GM21381 (cell line): ENCODE data around the gene ENTPD5.
A peak's percentile ranks its signal among the peaks of the same experiment; 100 is the strongest.
"Not testable (repeated sequence)": the region's sequence is repeated elsewhere in the genome, so short reads cannot be mapped to it uniquely, and the experiment has no call there.

Experiments used
- ATAC-seq: cut with Tn5 transposase; IDR thresholded peaks from one replicate; pipeline ENCODE4 v1.9.1; 2021; ENCODE audit warnings: mild to moderate bottlenecking, moderate library complexity; ENCODE audit not compliant: unreplicated experiment

The ENTPD5 gene

GRCh38 chr14:74008843-74009499 lies 10.1 kb downstream of the ENTPD5 start:
- no peak for ATAC-seq

- ATAC-seq = not testable (repeated sequence)
These were observed 13.4 kb downstream of the ENTPD5 start for GRCh38 chr14:74005664-74006063.

- ATAC-seq = no peak
These were observed 20.4 kb downstream of the ENTPD5 start for GRCh38 chr14:73998726-73999125.

- ATAC-seq = no peak
These were observed 21.1 kb downstream of the ENTPD5 start for GRCh38 chr14:73997944-73998447.

- ATAC-seq = no peak
These were observed 21.8 kb downstream of the ENTPD5 start for GRCh38 chr14:73997108-73997943.

GRCh38 chr14:73996731-73997107 lies 22.4 kb downstream of the ENTPD5 start:
- ATAC-seq = no peak

- ATAC-seq = no peak
These were observed 23.1 kb downstream of the ENTPD5 start for GRCh38 chr14:73995977-73996378.

GRCh38 chr14:73994926-73995325 lies 24.2 kb downstream of the ENTPD5 start:
- ATAC-seq = not testable (repeated sequence)

GRCh38 chr14:73991092-73991491 lies 28.0 kb downstream of the ENTPD5 start:
- ATAC-seq = no peak

GRCh38 chr14:73988656-73989055 lies 30.4 kb downstream of the ENTPD5 start:
- ATAC-seq = not testable (repeated sequence)

GRCh38 chr14:73988065-73988464 lies 31.0 kb downstream of the ENTPD5 start:
- no peak for ATAC-seq

GRCh38 chr14:73977896-73978295 lies 41.2 kb downstream of the ENTPD5 start:
- no peak for ATAC-seq

- ATAC-seq = no peak
These were observed 43.0 kb downstream of the ENTPD5 start for GRCh38 chr14:73976125-73976524.

GRCh38 chr14:73973497-73973896 lies 45.6 kb downstream of the ENTPD5 start:
- no peak for ATAC-seq

- ATAC-seq = no peak
These were observed 50.2 kb downstream of the ENTPD5 start for GRCh38 chr14:73968885-73969284.

- no peak for ATAC-seq
These were observed 53.9 kb downstream of the ENTPD5 start for GRCh38 chr14:73965216-73965615.

- no peak for ATAC-seq
These were observed 57.9 kb downstream of the ENTPD5 start for GRCh38 chr14:73961192-73961591.

- ATAC-seq = no peak
These were observed 60.5 kb downstream of the ENTPD5 start for GRCh38 chr14:73958591-73958990.

GRCh38 chr14:73955674-73956073 lies 63.4 kb downstream of the ENTPD5 start:
- no peak for ATAC-seq

GRCh38 chr14:73953731-73954130 lies 65.4 kb downstream of the ENTPD5 start:
- no peak for ATAC-seq

GRCh38 chr14:73949752-73950734 lies 69.0 kb downstream of the ENTPD5 start, which contains the start of the genes COQ6 and FAM161B:
Gene COQ6 (plus strand): TSS chr14:73950302. CDS start chr14:73950333, 31 bp downstream.
Gene FAM161B (minus strand): TSS chr14:73950094. CDS start chr14:73950026, 68 bp downstream.
- ATAC-seq = peak; percentile 91
